Stimulated activated CD8-positive, alpha-beta memory T cell treated with anti-CD3 and anti-CD28 coated beads, Interleukin-2, amount 100 ng/mL, for 1 hour (primary cell): Measurements from ENCODE around the gene PCMTD2.
"Not testable (repeated sequence)": the region's sequence is repeated elsewhere in the genome, so short reads cannot be mapped to it uniquely, and the experiment has no call there.

Source experiments
- DNase-seq, 2 donors: peaks; one replicate each; pipeline ENCODE4 v3.0.0-alpha.2; 2020; ENCODE audit warnings: low read depth in 2 of 2

Gene PCMTD2

DNA sequence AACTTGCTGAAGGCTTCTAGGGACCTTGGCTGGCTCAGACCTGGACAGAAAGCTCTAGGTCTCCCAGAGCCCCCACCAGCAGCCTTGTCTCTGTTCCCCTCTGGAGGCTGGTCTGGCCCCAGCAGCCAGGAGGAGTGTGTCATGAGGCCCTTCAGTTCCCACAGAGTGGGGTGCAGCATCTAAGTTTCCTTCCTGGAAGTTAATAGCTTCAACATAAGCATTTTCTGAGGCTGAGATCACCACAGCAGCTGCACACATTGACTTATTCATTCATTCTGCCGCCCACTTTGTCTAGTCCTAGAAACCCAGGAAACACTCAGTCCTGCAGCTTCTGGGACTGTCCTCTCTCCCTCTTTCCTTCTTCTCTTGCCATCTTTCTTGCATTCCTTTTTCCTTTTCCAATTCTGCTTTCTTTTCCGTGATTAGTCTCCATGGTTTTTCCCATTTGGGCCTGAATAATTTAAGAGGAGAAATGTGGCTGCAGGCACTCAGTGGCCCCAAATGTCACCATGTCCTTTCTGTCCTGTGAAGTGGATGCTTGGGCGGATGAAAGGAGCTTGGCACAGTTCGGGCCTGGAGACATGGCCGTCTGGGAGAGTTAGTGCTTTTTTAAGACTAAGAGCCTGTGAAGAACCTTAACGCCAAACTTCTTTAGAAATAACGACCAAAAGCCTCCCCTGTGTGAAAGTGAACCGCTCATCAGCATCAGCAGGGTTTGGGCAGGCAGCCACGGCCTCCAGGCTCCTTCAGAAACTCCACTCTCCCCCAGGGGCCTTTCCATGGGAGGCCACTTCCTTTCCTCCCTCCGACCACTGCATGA lies 31.0 kb upstream of the PCMTD2 start:
- no peak for DNase-seq

DNA sequence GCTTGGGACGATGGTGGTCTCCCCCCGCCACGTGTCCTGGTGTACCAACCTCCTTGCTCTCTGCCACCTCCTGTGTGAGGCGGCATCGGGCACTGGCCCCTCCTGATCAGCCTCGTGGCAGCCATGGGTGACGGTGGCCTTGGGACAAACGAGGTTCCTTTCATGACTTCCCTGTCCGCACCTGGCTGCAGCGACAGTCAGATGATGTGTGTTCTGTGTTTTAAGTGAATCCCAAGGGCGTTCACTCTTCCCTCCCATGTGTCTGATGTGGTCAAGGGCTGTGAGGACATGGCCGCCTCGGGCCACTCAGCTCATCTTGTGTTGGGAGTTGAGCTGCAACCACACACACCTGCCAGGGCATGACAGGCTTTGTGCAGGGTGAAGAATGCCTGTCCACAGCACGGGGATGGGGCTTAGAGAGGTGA lies 30.4 kb upstream of the PCMTD2 start:
- DNase-seq, result no peak

DNA sequence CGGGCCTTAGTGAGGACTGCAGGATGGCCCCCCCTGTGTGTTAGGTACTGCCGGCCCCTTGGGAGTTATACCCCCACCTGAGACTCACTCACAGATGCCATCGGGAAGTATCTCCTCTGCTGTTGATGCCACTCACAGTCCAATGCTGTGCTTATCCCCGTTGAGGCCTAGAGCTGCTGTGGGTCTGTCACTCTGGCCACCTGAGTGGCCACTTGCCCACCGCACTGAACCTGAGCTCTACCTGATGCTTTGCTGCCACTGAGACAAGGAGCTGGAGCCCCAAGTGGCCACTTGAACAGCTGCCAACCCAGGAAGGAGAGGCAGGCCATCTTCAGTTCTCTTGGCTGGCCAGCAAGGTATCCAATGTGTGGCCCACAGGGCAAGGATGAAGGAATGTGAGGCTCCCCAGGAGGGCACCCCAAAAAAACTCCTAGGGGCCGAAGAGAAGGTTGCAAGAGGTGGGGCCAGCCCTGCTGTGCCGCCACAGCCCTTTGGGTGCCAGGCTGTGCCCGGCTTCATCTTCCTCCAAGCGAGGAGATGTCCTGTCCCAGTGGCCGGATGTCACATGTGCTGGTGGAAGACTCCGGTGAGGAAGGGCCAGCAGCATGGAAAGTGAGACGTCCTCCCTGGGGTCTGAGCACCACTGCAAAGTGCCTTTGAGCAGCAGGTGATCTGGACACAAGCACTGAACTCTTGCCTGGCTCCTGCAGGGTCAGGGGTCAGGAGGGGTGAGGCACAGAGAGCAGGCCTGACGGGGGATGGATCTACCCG lies 29.5 kb upstream of the PCMTD2 start:
- no peak for DNase-seq

DNA sequence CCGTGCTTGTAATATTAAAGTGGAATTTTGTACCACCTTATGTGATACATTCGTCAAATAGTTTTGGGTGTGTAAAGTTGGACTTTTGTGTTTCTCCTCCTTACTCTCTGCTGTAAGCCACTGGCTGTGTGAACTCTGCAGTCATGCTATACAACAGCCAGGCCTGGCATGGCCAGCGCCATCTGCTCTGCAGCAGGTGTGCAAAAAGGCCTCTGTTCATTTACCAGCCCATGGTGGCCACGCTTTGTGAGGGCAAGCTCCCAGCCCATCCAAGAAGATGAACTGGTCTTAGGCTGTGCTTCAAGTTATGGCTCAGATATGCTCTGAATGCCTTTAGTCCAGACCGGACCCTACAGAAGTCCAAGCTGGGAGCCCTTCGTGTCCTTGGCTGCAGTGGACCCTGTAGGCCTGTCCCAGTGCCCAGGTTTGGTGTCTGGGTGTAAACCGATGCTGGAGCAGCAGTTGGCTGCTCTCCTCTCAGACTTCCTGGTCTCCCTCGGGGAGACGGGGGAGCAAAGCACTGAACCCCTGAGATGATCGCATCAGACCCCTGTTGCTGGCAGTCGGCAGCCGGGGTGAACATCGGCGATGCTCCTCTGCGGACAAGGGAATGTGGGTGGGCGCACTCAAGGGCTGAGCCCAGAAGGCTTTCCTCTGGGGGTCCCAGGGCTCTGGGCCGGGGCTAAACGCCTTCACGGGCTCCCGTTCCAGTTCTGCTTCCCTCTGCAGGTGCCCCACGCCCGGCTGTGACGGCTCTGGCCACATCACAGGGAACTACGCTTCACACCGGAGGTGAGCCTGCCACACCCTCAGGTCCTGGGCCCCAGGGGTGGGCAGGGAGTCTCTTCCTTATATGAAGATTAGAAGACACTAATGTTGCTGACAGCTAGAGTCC lies 28.6 kb upstream of the PCMTD2 start:
- no peak for DNase-seq

DNA sequence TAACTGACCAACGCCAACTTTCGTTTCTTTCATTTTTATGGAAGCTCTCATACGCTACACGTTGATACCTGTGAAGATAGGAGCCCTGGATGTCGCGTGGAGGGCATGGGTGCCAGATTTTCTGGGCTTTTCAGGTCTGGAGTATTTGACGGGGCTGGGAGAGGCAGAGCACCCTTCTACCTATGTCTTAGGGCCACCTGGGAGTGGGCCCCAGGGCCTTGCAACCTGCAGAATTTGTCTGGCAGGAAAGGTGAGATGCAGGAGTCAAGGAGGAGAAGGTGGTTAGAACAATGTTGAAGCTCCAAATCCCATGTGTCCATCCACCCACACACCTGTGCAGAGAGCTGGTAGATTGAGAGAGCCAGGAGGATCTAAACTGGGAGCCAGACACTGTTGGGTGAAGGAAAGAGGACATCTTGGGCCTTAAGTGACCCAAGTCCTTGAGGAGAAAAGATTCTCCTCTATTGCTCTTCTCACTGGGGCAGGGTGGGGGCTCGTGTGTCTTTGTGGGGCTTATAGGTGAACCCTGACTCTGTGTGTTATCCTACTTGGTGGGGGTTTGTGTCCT lies 27.4 kb upstream of the PCMTD2 start:
- no peak for DNase-seq

DNA sequence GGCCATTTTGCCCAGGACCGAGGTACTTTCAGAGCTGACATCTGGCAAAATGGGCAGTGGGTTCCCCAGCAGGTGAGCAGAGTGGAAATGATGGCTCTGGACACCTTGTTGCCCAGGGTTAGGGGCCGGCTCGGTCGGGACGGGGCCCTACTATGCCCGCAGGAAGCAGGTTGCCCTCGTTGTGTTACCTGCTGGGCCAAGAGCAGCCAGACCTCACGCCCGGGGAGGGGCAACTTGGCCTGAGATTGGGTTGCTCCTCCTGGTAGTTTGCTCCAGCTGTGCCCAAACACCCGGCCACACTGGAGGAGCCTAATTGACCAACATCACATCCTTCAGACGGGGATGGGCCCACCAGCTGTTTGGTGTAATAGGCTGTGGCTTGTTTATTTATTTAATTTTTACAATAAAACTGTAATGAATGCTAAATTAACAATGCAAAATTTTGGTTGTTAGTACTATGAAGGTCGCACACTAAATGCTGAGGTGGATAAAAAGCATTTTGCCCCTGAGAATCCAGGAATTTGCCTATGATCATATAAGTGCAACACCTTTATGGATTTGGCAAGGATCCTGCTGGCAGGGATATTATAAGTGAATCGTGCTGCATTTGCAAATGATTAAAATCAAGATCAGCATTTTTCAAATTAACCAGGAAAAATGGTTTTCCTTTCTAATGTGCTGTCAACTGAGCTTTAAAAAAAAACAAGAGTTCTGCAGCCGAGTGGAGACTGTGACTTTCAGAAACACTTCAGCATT lies 26.6 kb upstream of the PCMTD2 start:
- no peak for DNase-seq

DNA sequence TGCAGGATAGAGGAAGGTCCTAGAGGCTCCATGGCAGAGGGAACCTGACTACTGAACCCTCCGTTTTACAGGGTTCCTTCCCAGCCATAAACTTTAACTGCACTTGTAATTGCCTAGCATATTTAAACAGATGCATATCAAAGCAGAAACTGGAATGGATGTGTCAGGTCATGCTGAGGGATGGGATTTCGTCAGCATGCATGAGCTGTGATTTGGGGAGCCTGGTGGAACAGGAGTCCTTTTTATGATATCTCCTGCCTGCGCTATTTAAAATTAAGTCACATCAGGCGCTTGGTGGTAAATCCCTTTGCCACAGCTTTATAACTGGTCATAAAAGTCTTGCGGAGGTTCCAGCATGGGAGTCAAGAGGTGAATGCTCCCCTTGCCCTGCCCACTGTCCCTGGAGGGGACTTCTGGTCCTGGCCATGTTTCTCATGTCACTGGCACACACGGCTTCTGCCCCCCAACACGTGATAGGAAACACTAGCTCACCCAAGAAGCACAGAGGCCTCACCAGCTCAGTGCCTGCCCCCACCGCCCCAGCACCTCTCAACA lies 26.0 kb upstream of the PCMTD2 start:
- DNase-seq, result no peak

DNA sequence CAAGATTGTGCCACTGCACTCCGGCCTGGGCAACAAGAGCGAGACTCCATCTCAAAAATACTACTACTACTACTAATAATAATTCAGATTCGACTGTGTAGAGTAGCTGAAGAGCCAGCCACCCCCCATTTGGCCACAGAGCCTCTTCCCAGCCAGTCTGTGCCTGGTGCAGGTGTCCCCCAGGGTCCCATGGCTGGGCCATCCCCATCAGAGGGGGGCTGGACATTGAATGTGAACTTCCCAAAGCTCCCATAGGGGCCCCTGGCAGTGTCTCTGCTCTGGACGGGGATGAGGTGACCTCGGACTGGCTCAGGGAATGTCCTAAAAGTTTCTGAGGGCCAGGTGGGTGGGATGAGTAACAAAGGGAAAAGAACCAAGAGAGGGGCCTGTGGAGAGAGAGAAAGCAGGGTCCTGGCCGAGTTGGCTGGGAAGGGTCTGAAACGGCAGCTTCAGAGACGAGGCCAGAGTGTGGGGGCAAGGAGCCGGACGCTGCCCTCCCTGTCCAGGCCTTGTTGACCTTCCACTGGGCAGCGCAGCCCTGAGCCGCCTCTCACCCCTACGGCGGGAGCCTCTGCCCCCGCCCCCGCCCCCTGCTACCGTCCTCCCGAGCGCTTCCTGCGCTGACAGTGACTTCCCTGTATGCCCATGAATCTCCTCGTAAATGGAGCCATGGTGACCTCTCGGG lies 24.9 kb upstream of the PCMTD2 start:
- no peak for DNase-seq

DNA sequence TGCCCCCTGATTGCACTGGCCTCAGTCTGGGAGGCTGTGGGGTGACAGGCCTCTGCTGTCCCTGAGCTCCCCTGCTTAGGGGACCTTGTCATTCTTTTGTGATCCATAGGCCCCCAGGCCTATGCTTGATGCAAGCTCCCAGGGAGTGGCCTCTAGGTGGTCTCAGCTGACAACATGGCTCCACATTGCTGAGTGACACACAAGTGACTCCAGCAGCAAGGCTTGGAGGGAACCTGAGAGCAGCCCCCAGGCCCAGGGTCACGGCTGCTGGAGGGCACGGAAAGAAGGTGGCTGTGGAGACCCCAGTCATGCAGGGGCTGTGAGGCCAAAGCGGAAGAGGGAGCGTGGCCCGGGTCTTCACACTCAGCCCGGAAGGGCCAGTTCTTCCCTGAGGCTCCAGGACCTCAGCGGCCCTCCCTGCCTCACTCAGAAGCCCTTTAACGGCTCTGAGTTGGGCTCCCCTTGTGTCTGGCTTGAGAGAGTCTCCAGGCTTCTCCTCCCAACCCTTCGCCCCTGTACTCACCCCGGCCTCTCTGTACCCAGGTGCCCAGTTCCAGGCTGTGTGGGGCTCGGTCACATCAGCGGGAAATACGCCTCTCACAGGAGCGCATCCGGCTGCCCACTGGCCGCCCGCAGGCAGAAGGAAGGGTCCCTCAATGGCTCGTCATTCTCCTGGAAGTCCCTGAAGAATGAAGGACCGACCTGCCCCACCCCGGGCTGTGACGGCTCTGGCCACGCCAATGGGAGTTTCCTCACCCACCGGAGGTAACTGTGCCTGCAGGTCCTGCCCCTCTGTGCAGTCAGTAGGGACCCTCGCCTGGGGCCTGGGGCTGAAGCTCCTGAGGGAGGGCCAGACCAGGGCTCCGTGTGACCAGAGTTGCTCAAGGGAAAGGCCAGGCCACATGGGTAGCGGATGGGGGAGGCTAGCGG lies 23.7 kb upstream of the PCMTD2 start:
- no peak for DNase-seq

DNA sequence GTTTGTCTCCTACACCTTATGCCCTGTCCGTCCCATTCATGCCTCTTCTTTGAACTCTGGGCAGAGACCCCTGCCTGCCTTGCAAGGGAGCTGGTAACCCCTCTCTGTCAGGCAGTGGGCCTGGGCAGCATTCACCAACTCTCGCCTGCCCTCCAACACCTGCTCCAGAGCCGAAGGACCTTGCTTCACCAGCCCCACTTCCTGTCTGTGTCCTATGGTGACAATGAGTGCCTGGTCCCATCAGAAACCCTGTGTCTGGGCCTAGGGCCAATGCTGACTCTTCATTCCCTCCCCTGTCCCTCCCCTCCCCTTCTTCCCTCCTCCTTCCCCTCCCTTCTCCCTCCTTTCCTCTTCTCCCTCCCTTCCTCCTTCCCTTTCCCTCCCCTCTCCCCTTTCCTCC lies 22.8 kb upstream of the PCMTD2 start:
- no peak for DNase-seq

DNA sequence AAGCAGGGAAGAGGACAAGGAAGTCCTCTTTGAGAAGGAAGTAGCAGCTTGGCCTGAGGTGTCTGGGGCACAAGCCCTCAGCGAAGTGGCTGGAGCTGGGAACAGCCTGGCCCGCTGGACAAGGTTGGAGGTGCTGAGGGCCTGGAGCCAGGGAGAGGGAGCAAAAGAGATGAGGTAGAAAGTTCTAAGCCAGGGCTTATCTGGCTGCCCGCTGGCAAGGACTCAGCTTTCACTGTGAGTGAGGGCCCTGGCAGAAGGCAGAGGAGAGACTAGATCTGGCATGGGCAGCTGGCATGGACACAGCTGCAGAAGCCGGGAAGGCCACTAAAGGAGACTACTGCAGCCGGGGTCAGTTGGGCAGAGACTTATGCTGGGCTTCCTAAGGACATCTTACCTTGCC lies 21.8 kb upstream of the PCMTD2 start:
- no peak for DNase-seq

DNA sequence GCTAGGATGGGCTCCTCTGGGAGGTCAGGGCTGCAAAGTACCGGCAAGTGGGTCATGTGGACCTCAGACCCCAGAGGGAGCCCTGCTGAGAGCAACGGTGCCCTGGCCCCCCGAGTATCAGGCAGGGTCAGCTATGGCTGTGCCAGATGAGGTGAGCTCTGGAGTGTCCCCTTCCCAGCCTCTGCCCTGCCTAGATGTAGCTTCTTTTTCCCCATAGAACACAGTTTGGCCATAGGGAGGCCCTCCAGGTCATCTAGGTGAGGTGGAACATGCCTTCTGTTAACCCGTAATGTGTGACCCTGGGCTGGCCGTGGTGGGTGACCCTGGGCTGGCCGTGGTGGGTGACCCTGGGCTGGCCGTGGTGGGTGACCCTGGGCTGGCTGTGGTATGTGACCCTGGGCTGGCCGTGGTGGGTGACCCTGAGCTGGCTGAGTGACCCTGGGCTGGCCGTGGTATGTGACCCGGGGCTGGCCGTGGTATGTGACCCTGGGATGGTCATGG lies 21.2 kb upstream of the PCMTD2 start:
- no peak for DNase-seq

DNA sequence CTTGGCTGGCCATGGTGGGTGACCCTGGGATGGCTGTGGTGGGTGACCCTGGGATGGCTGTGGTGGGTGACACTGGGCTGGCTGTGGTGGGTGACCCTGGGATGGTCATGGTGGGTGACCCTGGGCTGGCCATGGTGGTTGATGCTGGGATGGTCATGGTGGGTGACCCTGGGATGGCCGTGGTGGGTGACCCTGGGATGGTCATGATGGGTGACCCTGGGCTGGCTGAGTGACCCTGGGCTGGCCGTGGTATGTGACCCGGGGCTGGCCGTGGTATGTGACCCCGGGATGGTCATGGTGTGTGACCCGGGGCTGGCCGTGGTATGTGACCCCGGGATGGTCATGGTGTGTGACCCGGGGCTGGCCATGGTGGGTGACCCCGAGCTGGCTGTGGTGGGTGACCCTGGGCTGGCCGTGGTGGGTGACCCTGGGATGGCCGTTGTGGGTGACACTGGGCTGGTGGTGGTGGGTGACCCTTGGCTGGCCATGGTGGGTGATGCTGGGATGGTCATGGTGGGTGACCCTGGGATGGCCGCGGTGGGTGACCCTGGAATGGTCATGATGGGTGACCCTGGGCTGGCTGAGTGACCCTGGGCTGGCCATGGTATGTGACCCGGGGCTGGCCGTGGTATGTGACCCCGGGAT lies 20.5 kb upstream of the PCMTD2 start:
- DNase-seq, result not testable (repeated sequence)

DNA sequence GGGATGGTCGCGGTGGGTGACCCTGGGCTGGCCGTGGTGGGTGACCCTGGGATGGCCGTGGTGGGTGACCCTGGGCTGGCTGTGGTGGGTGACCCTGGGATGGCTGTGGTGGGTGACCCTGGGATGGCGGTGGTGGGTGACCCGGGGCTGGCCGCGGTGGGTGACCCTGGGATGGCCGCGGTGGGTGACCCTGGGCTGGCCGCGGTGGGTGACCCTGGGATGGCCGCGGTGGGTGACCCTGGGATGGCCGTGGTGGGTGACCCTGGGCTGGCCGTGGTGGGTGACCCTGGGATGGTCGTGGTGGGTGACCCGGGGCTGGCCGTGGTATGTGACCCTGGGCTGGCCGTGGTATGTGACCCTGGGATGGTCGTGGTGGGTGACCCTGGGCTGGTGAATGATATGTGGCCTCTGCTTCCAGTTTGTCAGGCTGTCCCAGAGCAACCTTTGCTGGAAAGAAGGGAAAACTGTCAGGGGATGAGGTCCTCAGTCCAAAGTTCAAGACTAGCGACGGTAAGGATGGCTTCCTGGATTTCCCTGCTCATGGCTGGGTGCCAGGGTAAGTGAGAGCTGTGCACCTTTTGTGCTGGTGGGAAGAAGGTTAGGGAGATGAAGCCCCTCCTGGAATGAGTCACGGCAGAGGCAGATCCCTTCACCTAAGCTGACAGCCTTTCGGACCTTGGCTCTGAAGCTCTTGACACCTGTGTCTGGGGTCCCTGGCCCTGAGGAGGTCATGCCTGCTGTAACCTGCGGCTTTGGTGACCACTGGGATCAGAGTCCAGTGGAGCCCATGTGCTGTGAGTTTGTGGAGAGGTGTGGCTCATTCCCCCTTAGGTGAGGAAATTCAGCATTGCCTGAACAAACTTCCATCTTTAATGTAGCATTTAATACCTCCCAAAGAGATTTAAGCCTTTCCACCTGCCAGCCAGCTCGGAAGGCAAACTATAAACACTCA lies 19.1 kb upstream of the PCMTD2 start:
- no peak for DNase-seq

DNA sequence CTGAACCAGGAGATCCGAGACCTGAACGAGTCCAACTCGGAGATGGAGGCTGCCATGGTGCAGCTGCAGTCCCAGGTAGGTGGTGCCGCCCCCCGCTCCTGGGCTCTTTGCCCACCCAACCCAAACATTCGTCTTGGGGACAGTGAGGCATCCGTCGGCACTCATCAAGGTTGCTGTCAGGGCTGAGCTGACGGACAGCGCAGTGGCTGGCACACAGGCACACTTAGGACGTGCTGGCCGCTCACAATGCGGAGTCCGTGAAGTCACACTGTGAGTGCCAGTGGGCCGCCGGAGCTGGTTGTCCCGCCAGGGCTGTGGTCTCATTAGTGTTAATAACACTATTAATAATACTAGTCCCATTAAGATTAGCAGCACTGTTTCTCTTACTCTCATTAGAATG lies 18.2 kb upstream of the PCMTD2 start:
- DNase-seq, result no peak

DNA sequence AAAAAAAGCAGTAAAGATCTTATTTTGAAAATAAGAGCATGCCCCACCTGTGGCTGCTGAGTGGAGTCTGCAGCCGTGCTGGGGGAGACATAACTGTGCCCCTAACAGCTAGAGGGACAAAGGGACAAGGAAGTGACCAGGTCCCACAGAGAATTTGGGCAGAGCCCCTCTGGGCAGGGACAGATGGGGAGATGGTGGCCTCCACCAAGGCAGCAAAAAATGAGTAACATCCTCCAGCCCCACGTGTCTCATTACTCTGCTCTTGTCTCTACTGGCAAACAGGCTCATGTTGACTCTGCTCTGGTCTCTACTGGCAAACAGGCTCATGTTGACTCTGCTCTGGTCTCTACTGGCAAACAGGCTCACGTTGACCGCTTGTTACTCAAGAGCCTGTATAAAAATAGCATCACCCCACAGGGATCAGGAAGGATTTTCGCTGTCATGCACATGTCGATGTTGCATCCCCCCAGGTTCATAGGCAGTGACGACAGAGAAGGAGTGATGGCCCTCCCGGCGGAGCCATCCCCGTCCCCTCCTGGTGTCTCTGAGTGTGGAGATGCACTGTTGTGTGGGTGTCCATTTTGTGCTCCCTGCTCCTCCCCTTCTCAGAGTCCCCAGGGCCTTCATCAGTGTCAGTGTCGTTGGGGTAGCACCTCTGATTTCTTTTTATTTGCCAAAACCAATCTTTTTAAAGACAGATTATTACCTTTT lies 17.3 kb upstream of the PCMTD2 start:
- no peak for DNase-seq
